RWPE1 (cell line): ENCODE data around the gene HLA-DQB1.

Source experiments
- CTCF ChIA-PET: fragments of 350-600 bp; sonication (Branson Sonifier 250); formaldehyde crosslinking; extraction: SDS; loops from one replicate; lab custom pipeline; 2021; lab: Yijun Ruan, JAX
- POLR2A ChIA-PET: fragments of 400-600 bp; formaldehyde crosslinking; extraction: SDS; loops from one replicate; lab custom pipeline; 2020; ENCODE audit warnings: antibody characterized with exemption; ENCODE audit not compliant: low non-redundant PET; lab: Yijun Ruan, JAX
- DNase-seq: peaks from one replicate; pipeline ENCODE4 v3.0.0; 2012; ENCODE audit warnings: low spot score
- H3K27ac ChIP-seq: fragments of 450-650 bp; 2 replicates; pipeline ENCODE4 v1.5.1; 2017
- CTCF ChIP-seq: fragments of 450-650 bp; conservative IDR thresholded peaks from 2 replicates; pipeline ENCODE4 v1.5.1; 2017; ENCODE audit warnings: low read depth, mild to moderate bottlenecking

Gene HLA-DQB1

GRCh38 chr6:32669893-32670292 is 3.4 kb upstream of the HLA-DQB1 start:
- ChIA-PET CTCF (no interaction called here), POLR2A (no interaction called here)
- H3K27ac ChIP-seq: no peak overlapping the region
- no peak for DNase-seq
- TF ChIP-seq CTCF: no peak

- ChIA-PET POLR2A (no interaction called here), CTCF (no interaction called here)
- H3K27ac ChIP-seq: no peak overlapping the region
- TF ChIP-seq CTCF: no peak
- no peak for DNase-seq
These were observed 2.8 kb upstream of the HLA-DQB1 start for GRCh38 chr6:32669240-32669639.

- TF ChIP-seq CTCF: no peak
- DNase-seq: peak; percentile 85
- POLR2A ChIA-PET: no interaction called here
- H3K27ac ChIP-seq: no peak overlapping the region
- CTCF ChIA-PET: no interaction called here
These were observed 1.8 kb upstream of the HLA-DQB1 start for GRCh38 chr6:32668226-32668747.

- ChIA-PET POLR2A (no interaction called here), CTCF (no interaction called here)
- no peak for DNase-seq
- TF ChIP-seq CTCF: no peak
- no peak overlapping the region for H3K27ac ChIP-seq
These were observed 796 bp downstream of the HLA-DQB1 start for GRCh38 chr6:32665661-32666060.

GRCh38 chr6:32664827-32665362 is 1.6 kb downstream of the HLA-DQB1 start:
- ChIA-PET CTCF (no interaction called here), POLR2A (no interaction called here)
- H3K27ac ChIP-seq: no peak overlapping the region
- no peak for TF ChIP-seq CTCF
- no peak for DNase-seq

GRCh38 chr6:32664354-32664753 is 2.1 kb downstream of the HLA-DQB1 start:
- POLR2A ChIA-PET: no interaction called here

More at GRCh38 chr6:32664354-32664753, 2.1 kb downstream of the HLA-DQB1 start:
- no peak for TF ChIP-seq CTCF
- CTCF ChIA-PET: no interaction called here
- no peak overlapping the region for H3K27ac ChIP-seq
- DNase-seq: no peak
